Panc1 (cell line): ENCODE results near the gene UBQLN4. TPM values are rescaled to one million over a fixed set of nuclear protein-coding genes. Genes with fewer than 3 reads are reported as not detected.
"Not testable (repeated sequence)": the region's sequence is repeated elsewhere in the genome, so short reads cannot be mapped to it uniquely, and the experiment has no call there.

Experiments
- ATAC-seq: fragments of 200-7000 bp; cut with Tn5 transposase; 2 replicates; pipeline ENCODE4 v1.9.1; 2020; ENCODE audit warnings: mild to moderate bottlenecking, moderate library complexity
- BruUV-seq: library from RNA; stranded (reverse); fragments of 400-500 nt; replicated peaks from 2 replicates; lab custom pipeline; 2021; lab: Mats Ljungman, UMichigan
- CTCF ChIA-PET: fragments of 300-600 bp; sonication (Branson Sonifier 250); formaldehyde crosslinking; loops from one replicate; lab custom pipeline; 2022; ENCODE audit warnings: antibody characterized with exemption; lab: Charles Lee
- POLR2A ChIA-PET: fragments of 300-600 bp; sonication (Branson Sonifier 250); formaldehyde crosslinking; loops from one replicate; lab custom pipeline; 2022; ENCODE audit warnings: antibody characterized with exemption; lab: Charles Lee
- DNase-seq: peaks from one replicate; pipeline ENCODE4 v3.0.0-alpha.2; 2010; ENCODE audit warnings: low read depth, low spot score
- H3K27ac ChIP-seq: 2 replicates; pipeline ENCODE4 v1.5.1; 2011; ENCODE audit warnings: mild to moderate bottlenecking, low read length, inconsistent platforms
- H3K27me3 ChIP-seq: fragments of 200-500 bp; sonication (Bioruptor generic); 2 replicates; pipeline ENCODE4 v1.6.0; 2014; ENCODE audit warnings: low read length, inconsistent platforms; ENCODE audit not compliant: control insufficient read depth, insufficient read depth
- H3K36me3 ChIP-seq: fragments of 200-500 bp; sonication (Bioruptor generic); 2 replicates; pipeline ENCODE4 v1.5.1; 2014; ENCODE audit warnings: inconsistent platforms, mild to moderate bottlenecking, low read length, moderate library complexity; ENCODE audit not compliant: control insufficient read depth, insufficient read depth
- H3K4me1 ChIP-seq: 2 replicates; pipeline ENCODE4 v1.5.1; 2011; ENCODE audit warnings: inconsistent platforms, mild to moderate bottlenecking, low read length, moderate library complexity; ENCODE audit not compliant: control insufficient read depth, insufficient read depth
- H3K4me3 ChIP-seq, 2 experiments: 2 replicates each; pipeline ENCODE4 v1.5.1; 2011 to 2012; ENCODE audit warnings: low read depth in 2 of 2, low read length in 2 of 2, mild to moderate bottlenecking in 2 of 2, inconsistent platforms in 1 of 2, moderate library complexity in 1 of 2
- H3K9me3 ChIP-seq: fragments of 200-500 bp; sonication (Bioruptor generic); 2 replicates; pipeline ENCODE4 v1.5.1; 2014; ENCODE audit warnings: low read depth, mild to moderate bottlenecking, inconsistent platforms, low read length, moderate library complexity; ENCODE audit not compliant: control insufficient read depth, insufficient read depth
- CTCF ChIP-seq: fragments of 450-650 bp; IDR thresholded peaks from 2 replicates; pipeline ENCODE4 v1.5.1; 2017; ENCODE audit warnings: mild to moderate bottlenecking
- POLR2AphosphoS5 ChIP-seq: IDR thresholded peaks from 2 replicates; pipeline ENCODE4 v1.6.1; 2012; ENCODE audit warnings: mild to moderate bottlenecking, low read depth, low read length, moderate library complexity
- REST ChIP-seq, 2 experiments: IDR thresholded peaks; 2 replicates each; pipeline ENCODE4 v1.6.1; 2011 to 2012; ENCODE audit warnings: low read depth in 2 of 2, control low read depth in 1 of 2, low read length in 1 of 2, mild to moderate bottlenecking in 1 of 2, moderate library complexity in 1 of 2; ENCODE audit not compliant: insufficient read depth in 1 of 2
- SIN3A ChIP-seq: IDR thresholded peaks from 2 replicates; pipeline ENCODE4 v1.6.1; 2012; ENCODE audit warnings: low read depth, mild to moderate bottlenecking, low read length, moderate library complexity, borderline replicate concordance; ENCODE audit not compliant: insufficient read depth
- TCF7L2 ChIP-seq: IDR thresholded peaks from 2 replicates; pipeline ENCODE4 v1.6.1; 2011; ENCODE audit warnings: mild to moderate bottlenecking, low read depth, low read length, inconsistent platforms
- in situ Hi-C: cut with HindIII; loops from 2 replicates; pipeline ENCODE4 v1.10.0; 2016; ENCODE audit warnings: low sequenced_read_pairs, low pct_unique_long_range_greater_than_20kb
- intact Hi-C: fragments of 100-400 bp; cut with micrococcal nuclease; formaldehyde crosslinking; loops from one replicate; pipeline ENCODE4 v1.10.0; 2022; ENCODE audit not compliant: unreplicated experiment
- total RNA-seq: library from RNA; stranded (reverse); gene quantifications from one replicate; pipeline ENCODE4 v1.2.1, GENCODE V29; 2021; ENCODE audit not compliant: unreplicated experiment

Gene UBQLN4
- total RNA-seq, 1 experiment from 2014 or later: 60.0 TPM

DNA sequence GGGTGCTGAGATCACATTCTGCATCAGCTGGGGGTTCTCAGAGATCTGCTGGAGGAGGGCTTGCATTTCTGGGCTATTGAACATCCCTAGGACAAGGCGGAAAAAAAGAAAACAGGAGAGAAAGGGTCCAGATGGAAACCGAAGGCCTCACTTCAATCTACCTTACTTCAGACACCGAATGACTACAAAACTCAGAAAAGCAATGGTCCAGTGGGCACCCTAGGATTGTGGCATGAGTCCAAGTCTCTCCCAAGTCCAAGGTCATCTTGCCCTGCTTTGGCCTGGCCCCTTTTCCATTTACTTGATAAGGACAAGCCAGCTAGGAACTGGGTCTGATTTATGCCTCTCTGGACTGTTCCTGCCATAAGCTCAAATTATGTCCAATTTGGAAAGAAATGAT lies 10.8 kb downstream of the UBQLN4 start:
- ChIA-PET CTCF (no interaction called here), POLR2A (no interaction called here)

DNA sequence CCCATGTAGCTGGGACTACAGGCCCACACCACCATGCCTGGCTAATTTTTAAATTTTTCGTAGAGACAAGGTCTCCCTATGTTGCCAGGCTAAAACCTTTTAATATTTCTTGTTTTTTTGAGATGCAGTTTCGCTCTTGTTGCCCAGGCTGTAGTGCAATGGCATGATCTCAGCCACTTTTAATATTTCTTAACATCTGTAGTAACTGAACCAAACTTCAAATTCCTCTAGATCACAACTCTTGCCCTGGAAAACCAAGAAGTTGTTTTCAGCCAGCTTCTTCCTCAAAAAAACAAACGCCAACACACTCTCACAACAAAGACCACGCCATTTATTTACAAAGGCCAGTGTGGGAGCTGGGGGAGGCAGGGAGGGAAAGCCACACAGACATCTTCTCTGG lies 18.6 kb downstream of the UBQLN4 start:
- H3K4me1 ChIP-seq, ATAC-seq, H3K9me3 ChIP-seq, H3K36me3 ChIP-seq, BruUV-seq, in situ Hi-C loops, intact Hi-C loops, H3K4me3 ChIP-seq, DNase-seq, H3K27me3 ChIP-seq, H3K27ac ChIP-seq, POLR2A ChIA-PET, CTCF ChIA-PET: not testable (repeated sequence)

More for the DNA sequence above, 10.8 kb downstream of the UBQLN4 start:
- peaks cover 3% of the 10 kb centered on the region; the same call in 1 of the 2 replicates for H3K36me3 ChIP-seq
- H3K4me3 ChIP-seq: no peak overlapping the region
- H3K27me3 ChIP-seq: no peaks in the 10 kb centered on the region
- H3K4me1 ChIP-seq: peaks cover 7% of the 10 kb centered on the region
- no peaks in the 10 kb centered on the region for H3K9me3 ChIP-seq
- TF ChIP-seq POLR2AphosphoS5: no peak
- no peak for TF ChIP-seq REST (IDR thresholded peaks at IDR 0.05; ENCODE audit: insufficient read depth in 1 of 2, low read depth in 2 of 2, low read length in 1 of 2)
- no peak for TF ChIP-seq TCF7L2
- no peak for TF ChIP-seq CTCF
- TF ChIP-seq SIN3A: no peak
- no TSS peak for BruUV-seq
- H3K27ac ChIP-seq: no peak overlapping the region
- no peak for ATAC-seq
- no peak for DNase-seq
- intact Hi-C loops (no loop called here), in situ Hi-C loops (no loop called here)

GRCh38 chr1:156033011-156033410 lies 20.6 kb downstream of the UBQLN4 start:
- H3K4me1 ChIP-seq: no peaks in the 10 kb centered on the region
- H3K27ac ChIP-seq: no peak overlapping the region
- in situ Hi-C loops: no loop called here
- no TSS peak for BruUV-seq
- H3K36me3 ChIP-seq: no peaks in the 10 kb centered on the region
- CTCF ChIA-PET: interaction anchor here (0.7 kb wide), 1 partner anchor 95 kb away, joined by 9 read pairs; no protein-coding TSS in a partner anchor
- intact Hi-C loops: no loop called here
- ATAC-seq: 0 out of 2 replicates have a peak, but pooled peaks have one; percentile 23
- no peak for DNase-seq
- no peaks in the 10 kb centered on the region for H3K27me3 ChIP-seq
- POLR2A ChIA-PET: interaction anchor here (0.6 kb wide), 2 partner anchors 95 to 99 kb away, joined by 3 read pairs; partner anchors contain the start of gene KHDC4
- H3K9me3 ChIP-seq: no peaks in the 10 kb centered on the region
- H3K4me3 ChIP-seq: no peak overlapping the region
- no peak for TF ChIP-seq CTCF
- TF ChIP-seq SIN3A: no peak
- no peak for TF ChIP-seq REST (IDR thresholded peaks at IDR 0.05; ENCODE audit: insufficient read depth in 1 of 2, low read depth in 2 of 2, low read length in 1 of 2)
- TF ChIP-seq POLR2AphosphoS5: no peak
- TF ChIP-seq TCF7L2: no peak
